ACHN (cell line): ENCODE measurements around the gene ASPA.

Source experiments
- DNase-seq: peaks from one replicate; pipeline ENCODE4 v3.0.0-alpha.2; 2015
- in situ Hi-C: cut with HindIII; loops from 2 replicates; pipeline ENCODE4 v1.10.0; 2017; ENCODE audit warnings: low sequenced_read_pairs, low pct_ligation_motif_present, low pct_unique_long_range_greater_than_20kb

Gene ASPA

GRCh38 chr17:3529817-3530741 lies 54.3 kb downstream of the ASPA start:
- no peak for DNase-seq
- in situ Hi-C loops = no loop called here

- DNase-seq = no peak
These were observed 55.7 kb downstream of the ASPA start for GRCh38 chr17:3531266-3532101.

GRCh38 chr17:3532106-3532858 lies 56.5 kb downstream of the ASPA start:
- DNase-seq = no peak
- in situ Hi-C loops = no loop called here

More at GRCh38 chr17:3531266-3532101, 55.7 kb downstream of the ASPA start:
- in situ Hi-C loops = no loop called here

GRCh38 chr17:3532859-3533142 lies 57.0 kb downstream of the ASPA start:
- DNase-seq = no peak
- in situ Hi-C loops = no loop called here

- in situ Hi-C loops = no loop called here
- DNase-seq = no peak
These were observed 58.0 kb downstream of the ASPA start for GRCh38 chr17:3533752-3534151.

GRCh38 chr17:3534881-3535252 lies 59.1 kb downstream of the ASPA start:
- in situ Hi-C loops = no loop called here
- peak; percentile 48 for DNase-seq

GRCh38 chr17:3535253-3535995 lies 59.6 kb downstream of the ASPA start:
- in situ Hi-C loops = no loop called here
- peak; percentile 74 for DNase-seq

- in situ Hi-C loops = no loop called here
These were observed 60.9 kb downstream of the ASPA start for GRCh38 chr17:3536716-3537115.

GRCh38 chr17:3539881-3540540 lies 64.2 kb downstream of the ASPA start:
- in situ Hi-C loops = no loop called here
- DNase-seq = no peak

More at GRCh38 chr17:3536716-3537115, 60.9 kb downstream of the ASPA start:
- no peak for DNase-seq

GRCh38 chr17:3542410-3543088 lies 66.8 kb downstream of the ASPA start:
- no peak for DNase-seq
- in situ Hi-C loops = no loop called here

GRCh38 chr17:3543453-3543852 lies 67.7 kb downstream of the ASPA start:
- no peak for DNase-seq
- in situ Hi-C loops = no loop called here

- DNase-seq = no peak
- in situ Hi-C loops = no loop called here
These were observed 68.6 kb downstream of the ASPA start for GRCh38 chr17:3544365-3544764.

- in situ Hi-C loops = no loop called here
- no peak for DNase-seq
These were observed 69.4 kb downstream of the ASPA start for GRCh38 chr17:3545151-3545550.

- DNase-seq = no peak
These were observed 70.7 kb downstream of the ASPA start for GRCh38 chr17:3546521-3546920.

GRCh38 chr17:3546997-3547396 lies 71.2 kb downstream of the ASPA start:
- DNase-seq = no peak
- in situ Hi-C loops = no loop called here

More at GRCh38 chr17:3546521-3546920, 70.7 kb downstream of the ASPA start:
- in situ Hi-C loops = no loop called here

GRCh38 chr17:3547628-3548027 lies 71.8 kb downstream of the ASPA start:
- DNase-seq = no peak
- in situ Hi-C loops = no loop called here

GRCh38 chr17:3549610-3550162 lies 73.9 kb downstream of the ASPA start:
- in situ Hi-C loops = no loop called here

More at GRCh38 chr17:3549610-3550162, 73.9 kb downstream of the ASPA start:
- DNase-seq = no peak
